ENCODE data around the gene HMGA1.
"Not testable (repeated sequence)": the region's sequence is repeated elsewhere in the genome, so short reads cannot be mapped to it uniquely, and the experiment has no call there.

The HMGA1 gene

GRCh38 chr6:34267746-34268145, 31.1 kb downstream of the HMGA1 start:
- H3K27ac ChIP-seq: no peak overlapping the region
- TF ChIP-seq, protein P1, sequence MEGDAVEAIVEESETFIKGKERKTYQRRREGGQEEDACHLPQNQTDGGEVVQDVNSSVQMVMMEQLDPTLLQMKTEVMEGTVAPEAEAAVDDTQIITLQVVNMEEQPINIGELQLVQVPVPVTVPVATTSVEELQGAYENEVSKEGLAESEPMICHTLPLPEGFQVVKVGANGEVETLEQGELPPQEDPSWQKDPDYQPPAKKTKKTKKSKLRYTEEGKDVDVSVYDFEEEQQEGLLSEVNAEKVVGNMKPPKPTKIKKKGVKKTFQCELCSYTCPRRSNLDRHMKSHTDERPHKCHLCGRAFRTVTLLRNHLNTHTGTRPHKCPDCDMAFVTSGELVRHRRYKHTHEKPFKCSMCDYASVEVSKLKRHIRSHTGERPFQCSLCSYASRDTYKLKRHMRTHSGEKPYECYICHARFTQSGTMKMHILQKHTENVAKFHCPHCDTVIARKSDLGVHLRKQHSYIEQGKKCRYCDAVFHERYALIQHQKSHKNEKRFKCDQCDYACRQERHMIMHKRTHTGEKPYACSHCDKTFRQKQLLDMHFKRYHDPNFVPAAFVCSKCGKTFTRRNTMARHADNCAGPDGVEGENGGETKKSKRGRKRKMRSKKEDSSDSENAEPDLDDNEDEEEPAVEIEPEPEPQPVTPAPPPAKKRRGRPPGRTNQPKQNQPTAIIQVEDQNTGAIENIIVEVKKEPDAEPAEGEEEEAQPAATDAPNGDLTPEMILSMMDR (conservative IDR thresholded peaks at IDR 0.05): no peak
- TF ChIP-seq ZFX (IDR thresholded peaks at IDR 0.05): no peak

DNA sequence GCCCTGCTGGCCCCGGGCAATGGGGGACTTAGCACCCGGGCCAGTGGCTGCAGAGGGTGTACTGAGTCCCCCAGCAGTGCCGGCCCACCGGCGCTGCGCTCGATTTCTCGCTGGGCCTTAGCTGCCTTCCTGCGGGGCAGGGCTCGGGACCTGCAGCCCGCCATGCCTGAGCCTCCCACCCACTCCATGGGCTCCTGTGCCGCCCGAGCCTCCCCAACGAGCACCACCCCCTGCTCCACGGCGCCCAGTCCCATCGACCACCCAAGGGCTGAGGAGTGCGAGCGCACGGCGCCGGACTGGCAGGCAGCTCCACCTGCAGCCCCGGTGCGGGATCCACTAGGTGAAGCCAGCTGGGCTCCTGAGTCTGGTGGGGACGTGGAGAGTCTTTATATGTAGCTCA, 32.5 kb downstream of the HMGA1 start:
- H3K27ac ChIP-seq: not testable (repeated sequence)

DNA sequence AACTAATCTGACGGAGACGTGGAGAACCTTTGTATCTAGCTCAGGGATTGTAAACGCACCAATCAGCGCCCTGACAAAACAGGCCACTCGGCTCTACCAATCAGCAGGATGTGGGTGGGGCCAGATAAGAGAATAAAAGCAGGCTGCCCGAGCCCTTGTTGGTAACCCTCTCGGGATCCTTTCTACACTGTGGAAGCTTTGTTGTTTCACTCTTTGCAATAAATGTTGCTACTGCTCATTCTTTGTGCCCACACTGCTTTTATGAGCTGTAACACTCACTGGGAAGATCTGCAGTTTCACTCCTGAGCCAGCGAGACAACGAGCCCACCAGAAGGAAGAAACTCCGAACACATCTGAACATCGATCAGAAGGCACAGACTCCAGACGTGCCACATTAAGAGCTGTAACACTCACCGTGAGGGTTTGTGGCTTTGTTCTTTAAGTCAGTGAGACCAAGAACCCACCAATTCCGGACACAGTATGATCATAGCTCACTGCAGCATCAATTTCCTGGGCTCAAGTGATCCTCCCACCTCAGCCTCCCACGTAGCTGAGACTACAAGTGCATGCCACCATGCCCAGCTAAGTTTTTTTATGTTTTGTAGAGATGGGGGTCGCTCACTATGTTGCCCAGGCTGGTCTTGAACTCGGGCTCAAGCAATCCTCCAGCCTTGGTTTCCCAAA, 33.1 kb downstream of the HMGA1 start:
- H3K27ac ChIP-seq: not testable (repeated sequence)

- no peak overlapping the region for H3K27ac ChIP-seq
- TF ChIP-seq, protein P1 (conservative IDR thresholded peaks at IDR 0.05): no peak
- TF ChIP-seq ZFX (IDR thresholded peaks at IDR 0.05): no peak
These were observed 35.6 kb downstream of the HMGA1 start for GRCh38 chr6:34272013-34272926.

GRCh38 chr6:34273242-34273805, 36.7 kb downstream of the HMGA1 start:
- TF ChIP-seq ZFX (IDR thresholded peaks at IDR 0.05): no peak
- TF ChIP-seq, protein P1 (conservative IDR thresholded peaks at IDR 0.05): no peak
- no peak overlapping the region for H3K27ac ChIP-seq

DNA sequence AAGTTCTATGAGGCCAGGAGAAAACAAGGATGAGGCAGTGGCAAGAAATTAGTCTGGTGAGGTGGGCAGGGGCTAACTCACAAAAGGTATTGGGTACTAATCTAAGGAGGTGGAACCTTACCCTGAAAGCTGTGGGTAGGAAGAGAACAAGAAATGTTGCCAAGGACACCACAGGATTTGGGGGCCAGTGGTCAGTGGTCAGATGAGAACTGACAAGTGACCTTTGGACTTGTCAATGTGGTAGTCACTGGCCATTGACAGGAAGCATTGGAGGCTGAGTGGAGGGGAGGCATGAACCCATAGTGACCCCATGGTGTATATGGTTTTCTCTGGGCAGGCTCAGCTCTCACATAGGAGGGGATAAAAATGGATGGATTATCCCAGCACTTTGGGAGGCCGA, 37.5 kb downstream of the HMGA1 start:
- TF ChIP-seq, protein P1 (conservative IDR thresholded peaks at IDR 0.05): no peak
- TF ChIP-seq ZFX (IDR thresholded peaks at IDR 0.05): no peak
- H3K27ac ChIP-seq: no peak overlapping the region

DNA sequence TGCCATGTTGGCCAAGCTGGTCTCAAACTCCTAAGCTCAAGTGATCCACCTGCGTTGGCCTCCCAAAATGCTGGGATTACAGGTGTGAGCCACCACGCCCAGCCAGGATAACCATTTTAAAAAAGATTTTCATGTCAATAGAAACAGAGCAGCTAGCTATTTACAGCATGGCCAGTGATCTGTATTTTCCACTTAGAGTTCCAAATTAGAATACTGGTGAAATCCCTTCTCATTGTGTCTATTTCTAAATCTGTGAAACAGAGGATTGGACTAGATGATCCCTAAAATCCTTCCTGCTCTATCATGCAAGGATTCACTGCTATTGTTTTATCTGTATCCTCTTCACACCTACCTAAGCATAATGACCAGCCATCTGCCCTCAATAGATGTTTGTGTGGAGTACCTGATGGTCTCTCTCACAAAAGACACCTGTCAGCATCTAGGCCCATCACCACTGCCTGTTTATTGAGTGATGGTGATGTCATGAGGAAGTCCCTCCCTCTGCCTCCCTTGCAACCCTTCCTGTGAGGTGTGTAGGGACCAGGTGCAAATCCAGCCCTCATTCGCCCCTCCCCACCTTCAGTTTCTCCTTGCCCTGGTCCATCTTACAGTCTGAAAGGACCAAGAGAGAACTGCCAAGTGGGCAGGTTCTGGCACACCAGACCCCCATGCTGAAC, 38.6 kb downstream of the HMGA1 start:
- H3K27ac ChIP-seq: no peak overlapping the region
- TF ChIP-seq ZFX (IDR thresholded peaks at IDR 0.05): no peak
- TF ChIP-seq, protein P1 (conservative IDR thresholded peaks at IDR 0.05): no peak

DNA sequence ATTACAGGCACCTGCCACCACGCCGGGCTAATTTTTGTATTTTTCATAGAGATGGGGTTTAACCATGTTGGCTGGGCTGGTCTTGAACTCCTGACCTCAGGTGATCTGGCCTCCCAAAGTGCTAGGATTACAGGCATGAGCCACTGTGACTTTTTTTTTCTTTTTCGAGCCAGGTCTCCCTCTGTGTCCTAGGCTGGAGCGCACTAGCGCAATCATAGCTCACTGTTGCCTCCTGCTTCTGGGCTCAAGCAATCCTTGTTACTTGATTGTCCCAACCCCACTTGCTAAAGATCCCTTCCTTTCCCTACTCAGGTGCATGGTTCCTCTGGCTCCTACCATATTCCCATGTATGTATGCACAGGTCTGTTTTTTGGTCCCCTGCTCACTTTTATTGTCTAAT, 39.5 kb downstream of the HMGA1 start:
- H3K27ac ChIP-seq: no peak overlapping the region
- TF ChIP-seq, protein P1 (conservative IDR thresholded peaks at IDR 0.05): no peak
- TF ChIP-seq ZFX (IDR thresholded peaks at IDR 0.05): no peak

All from C4-2B (cell line).